GM12878 (cell line): ENCODE results near the gene LIFR. TPM values are rescaled to one million over a fixed set of nuclear protein-coding genes. Genes with fewer than 3 reads are reported as not detected.

Source experiments
- ATAC-seq: fragments of 200-7000 bp; cut with Tn5 transposase; 3 replicates; pipeline ENCODE4 v1.9.1; 2020; ENCODE audit warnings: mild to moderate bottlenecking, moderate library complexity
- BruUV-seq: library from RNA; stranded (reverse); fragments of 400-500 nt; replicated peaks from 2 replicates; lab custom pipeline; 2021; lab: Mats Ljungman, UMichigan
- CTCF ChIA-PET: fragments of 300-600 bp; sonication (Branson Sonifier 250); formaldehyde crosslinking; extraction: SDS; loops from one replicate; lab custom pipeline; 2021; ENCODE audit warnings: inconsistent platforms; lab: Yijun Ruan, JAX
- POLR2A ChIA-PET: fragments of 350-600 bp; formaldehyde crosslinking; extraction: SDS; loops from one replicate; lab custom pipeline; 2021; ENCODE audit warnings: inconsistent platforms; lab: Charles Lee
- RAD21 ChIA-PET: fragments of 300-600 bp; sonication (Branson Sonifier 250); formaldehyde crosslinking; loops from one replicate; lab custom pipeline; 2023; ENCODE audit warnings: antibody characterized with exemption; ENCODE audit not compliant: unreplicated experiment; lab: Charles Lee
- SMC1A ChIA-PET: fragments of 300-600 bp; sonication (Branson Sonifier 250); formaldehyde crosslinking; loops from one replicate; lab custom pipeline; 2023; ENCODE audit not compliant: unreplicated experiment, uncharacterized antibody; lab: Charles Lee
- DNase-seq: peaks from one replicate; pipeline ENCODE4 v3.0.0-alpha.2; 2011; ENCODE audit warnings: low read depth, low spot score
- FAIRE-seq: peaks from 3 replicates; lab custom pipeline; 2011; peaks lifted over from hg19 to GRCh38; lab: Jason Lieb, UNC
- H2AFZ ChIP-seq: 2 replicates; pipeline ENCODE4 v1.6.0; 2011; ENCODE audit warnings: low read depth, low read length, control low read depth; ENCODE audit not compliant: control insufficient read depth
- H3K27ac ChIP-seq: 2 replicates; pipeline ENCODE4 v1.5.1; 2011; ENCODE audit warnings: control low read depth; ENCODE audit not compliant: control insufficient read depth, insufficient read depth
- H3K27me3 ChIP-seq, 2 experiments: replicated peaks in 1 of 2; 2 replicates each; pipeline versions ENCODE4 v1.6.0 to v1.6.1; 2011; ENCODE audit warnings: low read length in 1 of 2; ENCODE audit not compliant: control insufficient read depth in 2 of 2, insufficient read depth in 2 of 2
- H3K36me3 ChIP-seq, 2 experiments: 2 replicates each; pipeline ENCODE4 v1.5.1; 2011; ENCODE audit warnings: low read length in 1 of 2; ENCODE audit not compliant: control insufficient read depth in 2 of 2, insufficient read depth in 2 of 2
- H3K4me1 ChIP-seq: 2 replicates; pipeline ENCODE4 v1.6.1; 2011; ENCODE audit warnings: mild to moderate bottlenecking, low read length, moderate library complexity, mixed read lengths; ENCODE audit not compliant: control insufficient read depth, insufficient read depth
- H3K4me2 ChIP-seq: 2 replicates; pipeline ENCODE4 v1.6.0; 2011; ENCODE audit warnings: control low read depth; ENCODE audit not compliant: control insufficient read depth, insufficient read depth
- H3K4me3 ChIP-seq: fragments of 200-600 bp; sonication (generic); 2 replicates; pipeline ENCODE4 v1.5.1; 2016
- H3K79me2 ChIP-seq: 2 replicates; pipeline ENCODE4 v1.6.0; 2011; ENCODE audit warnings: low read length; ENCODE audit not compliant: control insufficient read depth, insufficient read depth
- H3K9ac ChIP-seq: 2 replicates; pipeline ENCODE4 v1.8.0; 2011; ENCODE audit warnings: low read length, control low read depth, mixed read lengths; ENCODE audit not compliant: control insufficient read depth, insufficient read depth
- H3K9me3 ChIP-seq: replicated peaks from 3 replicates; pipeline ENCODE4 v1.5.1; 2011; ENCODE audit warnings: mild to moderate bottlenecking, low read length; ENCODE audit not compliant: control insufficient read depth, insufficient read depth
- H4K20me1 ChIP-seq: 2 replicates; pipeline ENCODE4 v1.6.0; 2011; ENCODE audit not compliant: control insufficient read depth, insufficient read depth
- CREB1 ChIP-seq: IDR thresholded peaks from 2 replicates; pipeline ENCODE4 v1.6.1; 2012; ENCODE audit warnings: low read depth, mild to moderate bottlenecking, inconsistent platforms
- E2F8 ChIP-seq: fragments of 450-650 bp; IDR thresholded peaks from 2 replicates; pipeline ENCODE4 v1.6.1; 2018; ENCODE audit warnings: mild to moderate bottlenecking, low read depth, moderate library complexity; ENCODE audit not compliant: partially characterized antibody
- GABPA ChIP-seq: IDR thresholded peaks from 2 replicates; pipeline ENCODE4 v1.6.1; 2014; ENCODE audit warnings: antibody characterized with exemption, low read depth, mild to moderate bottlenecking, inconsistent platforms
- HCFC1 ChIP-seq: fragments of 150-350 bp; IDR thresholded peaks from 2 replicates; pipeline ENCODE4 v1.6.1; 2014; ENCODE audit warnings: low read length
- KLF5 ChIP-seq: fragments of 450-650 bp; IDR thresholded peaks from 2 replicates; pipeline ENCODE4 v1.6.1; 2014; ENCODE audit warnings: mild to moderate bottlenecking; ENCODE audit not compliant: partially characterized antibody
- NRF1 ChIP-seq: conservative IDR thresholded peaks from 2 replicates; pipeline ENCODE4 v1.6.1; 2011; ENCODE audit warnings: mild to moderate bottlenecking, low read depth, low read length, improper control_type of control experiment
- PKNOX1 ChIP-seq: fragments of 450-650 bp; IDR thresholded peaks from 2 replicates; pipeline ENCODE4 v1.6.1; 2016; ENCODE audit warnings: mild to moderate bottlenecking
- RAD51 ChIP-seq: fragments of 450-650 bp; IDR thresholded peaks from 2 replicates; pipeline ENCODE4 v1.6.1; 2016; ENCODE audit warnings: moderate library complexity, mild to moderate bottlenecking, inconsistent platforms
- RFX5 ChIP-seq: IDR thresholded peaks from 2 replicates; pipeline ENCODE4 v1.6.1; 2011; ENCODE audit warnings: low read depth, low read length, improper control_type of control experiment
- SMARCA5 ChIP-seq: fragments of 450-650 bp; IDR thresholded peaks from 2 replicates; pipeline ENCODE4 v1.6.1; 2017; ENCODE audit warnings: mild to moderate bottlenecking
- SREBF1 ChIP-seq: IDR thresholded peaks from 2 replicates; pipeline ENCODE4 v1.6.1; 2012; ENCODE audit warnings: mild to moderate bottlenecking, low read length
- SREBF2 ChIP-seq: IDR thresholded peaks from 2 replicates; pipeline ENCODE4 v1.6.1; 2012; ENCODE audit warnings: mild to moderate bottlenecking, low read length
- SUZ12 ChIP-seq: fragments of 200-600 bp; sonication (generic); IDR thresholded peaks from one replicate; pipeline ENCODE4 v1.6.1; 2018; ENCODE audit warnings: antibody characterized with exemption, mild to moderate bottlenecking; ENCODE audit not compliant: unreplicated experiment
- TAF1 ChIP-seq: IDR thresholded peaks from 2 replicates; pipeline ENCODE4 v1.6.1; 2011; ENCODE audit warnings: mild to moderate bottlenecking, low read depth, low read length, borderline replicate concordance
- ZBED1 ChIP-seq: IDR thresholded peaks from 2 replicates; pipeline ENCODE4 v1.6.1; 2016; ENCODE audit warnings: borderline replicate concordance
- ZNF217 ChIP-seq: fragments of 450-650 bp; IDR thresholded peaks from 2 replicates; pipeline ENCODE4 v1.6.1; 2017; ENCODE audit warnings: antibody characterized with exemption, mild to moderate bottlenecking
- WGBS: methylation state at CpG from one replicate; pipeline ENCODE4 v1.1.6; 2016; ENCODE audit warnings: low lambda C conversion rate; ENCODE audit not compliant: insufficient replicate concordance, insufficient coverage; ENCODE audit errors: missing lambda C conversion rate; 5-methylcytosine and 5-hydroxymethylcytosine counted together
- in situ Hi-C: fragments of 300-500 bp; cut with MboI; formaldehyde crosslinking; loops from 9 replicates; pipeline ENCODE4 v1.14.3; 2018; ENCODE audit warnings: mixed read lengths
- intact Hi-C: fragments of 100-400 bp; cut with micrococcal nuclease; formaldehyde crosslinking; loops from one replicate; pipeline ENCODE4 v1.14.2; 2022; ENCODE audit not compliant: unreplicated experiment
- polyA plus RNA-seq, 11 experiments: library from polyadenylated mRNA; depleted of rRNA in 4 of 11; unstranded in 6 of 11; stranded (reverse) in 5 of 11; fragments of >200 nt; fragmentation: Nextera tagmentation in 4 of 11; fragmentation: Illumina TruSeq in 1 of 11; extraction: Ambion mirVana in 4 of 11; extraction: Trizol in 1 of 11; gene quantifications; 1 replicate in 1 of 11; 2 replicates in 10 of 11; pipeline versions ENCODE4 v1.2.1 to v1.2.3, GENCODE V29; 2011 to 2016; ENCODE audit warnings: inconsistent platforms in 2 of 11, missing spikeins in 2 of 11, low read depth in 1 of 11
- total RNA-seq, 4 experiments: library from RNA; depleted of rRNA in 3 of 4; stranded (reverse); fragments of >200 nt in 3 of 4; fragmentation: Illumina TruSeq in 1 of 4; extraction: Trizol in 1 of 4; gene quantifications; 2 replicates each; pipeline versions ENCODE4 v1.2.1 to v1.2.3, GENCODE V29; 2013 to 2021
- TF ChIP-seq, protein P1 (sequence below): IDR thresholded peaks from 2 replicates; pipeline ENCODE4 v1.6.1; 2011; ENCODE audit warnings: borderline replicate concordance, low read depth, mild to moderate bottlenecking, moderate library complexity, mixed read lengths, low read length; ENCODE audit not compliant: insufficient read depth; ENCODE audit errors: extremely low read length

Gene LIFR
- total and polyA plus RNA-seq, 10 of the 15 experiments (the other 5 are each of a cell fraction or from before 2014, with no cell fraction given), result 0.10 TPM; not detected in 9

- intact Hi-C loops (no loop called here), in situ Hi-C loops (loop anchor here (25.0 kb wide), 1 partner anchor 641 kb away; no protein-coding TSS in a partner anchor)
- Histone ChIP-seq H3K79me2 (no peaks in the 10 kb centered on the region), H2AFZ (no peak overlapping the region), H3K9me3 (no peaks in the 10 kb centered on the region; the same call in 2 of the 3 replicates), H3K9ac (no peak overlapping the region), H3K27me3 (peaks cover 0 to 10% of the 10 kb centered on the region in 2 experiments), H3K4me1 (no peaks in the 10 kb centered on the region), H3K36me3 (no peaks in the 10 kb centered on the region), H4K20me1 (no peaks in the 10 kb centered on the region), H3K4me2 (no peak overlapping the region), H3K4me3 (no peak overlapping the region)
- FAIRE-seq (no peak), DNase-seq (no peak), ATAC-seq (no peak)
- ChIA-PET RAD21 (interaction anchor here (1.1 to 1.8 kb wide), 2 partner anchors 25 to 364 kb away, joined by 3 to 7 read pairs; no protein-coding TSS in a partner anchor), CTCF (interaction anchor here (1.0 to 1.1 kb wide), 2 partner anchors 106 to 635 kb away, joined by 3 to 4 read pairs; no protein-coding TSS in a partner anchor)
- WGBS, result 56% methylated on average over 19 of the region's 21 CpGs
- TF ChIP-seq E2F8 (no peak), RFX5 (no peak), HCFC1 (no peak), ZBED1 (no peak), PKNOX1 (no peak), ZNF217 (no peak), RAD51 (no peak), NRF1 (no peak), SMARCA5 (no peak), SREBF1 (no peak), KLF5 (no peak), TAF1 (no peak), GABPA (no peak), SUZ12 (no peak), SREBF2 (no peak), CREB1 (no peak)
- TF ChIP-seq, protein P1, sequence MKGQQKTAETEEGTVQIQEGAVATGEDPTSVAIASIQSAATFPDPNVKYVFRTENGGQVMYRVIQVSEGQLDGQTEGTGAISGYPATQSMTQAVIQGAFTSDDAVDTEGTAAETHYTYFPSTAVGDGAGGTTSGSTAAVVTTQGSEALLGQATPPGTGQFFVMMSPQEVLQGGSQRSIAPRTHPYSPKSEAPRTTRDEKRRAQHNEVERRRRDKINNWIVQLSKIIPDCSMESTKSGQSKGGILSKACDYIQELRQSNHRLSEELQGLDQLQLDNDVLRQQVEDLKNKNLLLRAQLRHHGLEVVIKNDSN, result no peak
- TF ChIP-seq, all 136 proteins: peak for 0
- ChIA-PET SMC1A (no interaction called here), POLR2A (no interaction called here)
- no peak overlapping the region for H3K27ac ChIP-seq
- no TSS peak for BruUV-seq
These were observed 110.4 kb downstream of the LIFR start for GRCh38 chr5:38446029-38446522.
